Osteocyte (in vitro differentiated cells): ENCODE results near the gene PAAF1. TPM values are rescaled to one million over a fixed set of nuclear protein-coding genes. Genes with fewer than 3 reads are reported as not detected.

Source experiments
- DNase-seq: peaks from one replicate; pipeline ENCODE4 v3.0.0; 2021; ENCODE audit warnings: mixed read lengths; ENCODE audit not compliant: unreplicated experiment; ENCODE audit errors: extremely low spot score
- H3K27ac Mint-ChIP-seq: one replicate; pipeline ENCODE4 v1.8.0; 2021; ENCODE audit warnings: mild to moderate bottlenecking, mixed read lengths; ENCODE audit not compliant: unreplicated experiment
- H3K27me3 Mint-ChIP-seq: one replicate; pipeline ENCODE4 v1.8.0; 2021; ENCODE audit warnings: mixed read lengths; ENCODE audit not compliant: unreplicated experiment
- H3K36me3 Mint-ChIP-seq: one replicate; pipeline ENCODE4 v1.8.0; 2021; ENCODE audit warnings: mixed read lengths; ENCODE audit not compliant: unreplicated experiment
- H3K4me1 Mint-ChIP-seq: one replicate; pipeline ENCODE4 v1.8.0; 2021; ENCODE audit warnings: mixed read lengths; ENCODE audit not compliant: unreplicated experiment
- H3K4me3 Mint-ChIP-seq: one replicate; pipeline ENCODE4 v1.8.0; 2021; ENCODE audit warnings: mild to moderate bottlenecking, moderate library complexity, mixed read lengths; ENCODE audit not compliant: unreplicated experiment
- H3K9me3 Mint-ChIP-seq: one replicate; pipeline ENCODE4 v1.8.0; 2021; ENCODE audit warnings: mixed read lengths; ENCODE audit not compliant: unreplicated experiment
- CTCF ChIP-seq: fragments of 200-600 bp; sonication (generic); IDR thresholded peaks from 2 replicates; pipeline ENCODE4 v1.5.0; 2021; ENCODE audit warnings: antibody characterized with exemption, mild to moderate bottlenecking, moderate library complexity
- total RNA-seq: library from RNA; stranded (reverse); gene quantifications from 2 replicates; pipeline ENCODE4 v1.2.1, GENCODE V29; 2021

Gene PAAF1
- total RNA-seq, 1 donor from 2014 or later, result 17.3 TPM

GRCh38 chr11:73889536-73889935 is 12.7 kb downstream of the PAAF1 start:
- H3K36me3 Mint-ChIP-seq, result peaks cover 19% of the 10 kb centered on the region
- no peak overlapping the region for H3K27ac Mint-ChIP-seq
- DNase-seq, result no peak
- no peaks in the 10 kb centered on the region for H3K4me1 Mint-ChIP-seq
- no peaks in the 10 kb centered on the region for H3K27me3 Mint-ChIP-seq
- H3K9me3 Mint-ChIP-seq, result no peaks in the 10 kb centered on the region
- no peak overlapping the region for H3K4me3 Mint-ChIP-seq
- no peak for TF ChIP-seq CTCF

- Mint-ChIP-seq H3K27ac (no peak overlapping the region), H3K9me3 (no peaks in the 10 kb centered on the region), H3K4me3 (no peak overlapping the region), H3K4me1 (no peaks in the 10 kb centered on the region), H3K36me3 (peaks cover 14% of the 10 kb centered on the region), H3K27me3 (no peaks in the 10 kb centered on the region)
- TF ChIP-seq CTCF, result no peak
- no peak for DNase-seq
Measured at GRCh38 chr11:73893041-73893440, 16.2 kb downstream of the PAAF1 start.

GRCh38 chr11:73894725-73895335 is 18.0 kb downstream of the PAAF1 start:
- Mint-ChIP-seq H3K36me3 (peaks cover 13% of the 10 kb centered on the region), H3K9me3 (no peaks in the 10 kb centered on the region), H3K4me1 (no peaks in the 10 kb centered on the region), H3K4me3 (no peak overlapping the region), H3K27me3 (no peaks in the 10 kb centered on the region), H3K27ac (no peak overlapping the region)
- no peak for TF ChIP-seq CTCF
- no peak for DNase-seq

- Mint-ChIP-seq H3K9me3 (no peaks in the 10 kb centered on the region), H3K4me1 (no peaks in the 10 kb centered on the region), H3K36me3 (peaks cover 18% of the 10 kb centered on the region), H3K4me3 (no peak overlapping the region), H3K27me3 (no peaks in the 10 kb centered on the region), H3K27ac (no peak overlapping the region)
- DNase-seq, result no peak
- TF ChIP-seq CTCF, result no peak
Measured at GRCh38 chr11:73902303-73902702, 25.5 kb downstream of the PAAF1 start.

GRCh38 chr11:73907191-73907590 is 30.4 kb downstream of the PAAF1 start:
- Mint-ChIP-seq H3K27me3 (no peaks in the 10 kb centered on the region), H3K4me3 (no peak overlapping the region), H3K4me1 (no peaks in the 10 kb centered on the region), H3K27ac (no peak overlapping the region), H3K9me3 (no peaks in the 10 kb centered on the region), H3K36me3 (peaks cover 11% of the 10 kb centered on the region)
- TF ChIP-seq CTCF, result no peak
- no peak for DNase-seq
